SJCRH30 (cell line): ENCODE results near the gene SPATS2L. TPM values are rescaled to one million over a fixed set of nuclear protein-coding genes. Genes with fewer than 3 reads are reported as not detected.
A peak's percentile ranks its signal among the peaks of the same experiment; 100 is the strongest.

ENCODE experiments used
- DNase-seq, 2 experiments: peaks; one replicate each; pipeline ENCODE4 v3.0.0-alpha.2; 2015 to 2020
- H3K27ac ChIP-seq: fragments of 250-450 bp; sonication (Bioruptor Pico); 2 replicates; pipeline ENCODE4 v1.5.1; 2020; ENCODE audit warnings: mild to moderate bottlenecking, moderate library complexity
- H3K27me3 ChIP-seq: fragments of 250-450 bp; sonication (Bioruptor Pico); 2 replicates; pipeline ENCODE4 v1.5.1; 2020; ENCODE audit warnings: mild to moderate bottlenecking, moderate library complexity
- H3K36me3 ChIP-seq: fragments of 250-450 bp; sonication (Bioruptor Pico); 2 replicates; pipeline ENCODE4 v1.5.1; 2020; ENCODE audit warnings: mild to moderate bottlenecking, moderate library complexity
- H3K4me1 ChIP-seq: fragments of 250-450 bp; sonication (Bioruptor Pico); 2 replicates; pipeline ENCODE4 v1.5.1; 2020; ENCODE audit warnings: mild to moderate bottlenecking, moderate library complexity
- H3K4me3 ChIP-seq: fragments of 250-450 bp; sonication (Bioruptor Pico); 2 replicates; pipeline ENCODE4 v1.5.1; 2020; ENCODE audit warnings: mild to moderate bottlenecking, moderate library complexity
- H3K9me3 ChIP-seq: fragments of 250-450 bp; sonication (Bioruptor Pico); replicated peaks from 2 replicates; pipeline ENCODE4 v1.5.1; 2020; ENCODE audit warnings: mild to moderate bottlenecking, moderate library complexity
- total RNA-seq: library from RNA; depleted of rRNA; stranded (reverse); fragments of >200 nt; shearing (Covaris generic); gene quantifications from 2 replicates; pipeline ENCODE4 v1.2.3, GENCODE V29; 2014

SPATS2L gene
- total RNA-seq, 1 experiment from 2014 or later: 339 TPM

GRCh38 chr2:200275295-200276013 is 31.0 kb upstream of the SPATS2L start:
- Histone ChIP-seq H3K4me3 (peak overlapping the region; percentile 16), H3K36me3 (no peaks in the 10 kb centered on the region), H3K27me3 (no peaks in the 10 kb centered on the region), H3K27ac (peak overlapping the region; percentile 99), H3K4me1 (peaks cover 54% of the 10 kb centered on the region), H3K9me3 (no peaks in the 10 kb centered on the region)
- DNase-seq: peak; percentile 75 to 90

- no peaks in the 10 kb centered on the region for H3K36me3 ChIP-seq
- H3K4me1 ChIP-seq: peaks cover 56% of the 10 kb centered on the region
- H3K4me3 ChIP-seq: no peak overlapping the region
- H3K9me3 ChIP-seq: no peaks in the 10 kb centered on the region
- DNase-seq: no peak
- no peaks in the 10 kb centered on the region for H3K27me3 ChIP-seq
- H3K27ac ChIP-seq: peak overlapping the region; percentile 99
These were observed 30.0 kb upstream of the SPATS2L start for GRCh38 chr2:200276472-200276871.

- Histone ChIP-seq H3K36me3 (no peaks in the 10 kb centered on the region), H3K4me3 (no peak overlapping the region), H3K27me3 (no peaks in the 10 kb centered on the region), H3K4me1 (peaks cover 49% of the 10 kb centered on the region), H3K27ac (no peak overlapping the region), H3K9me3 (no peaks in the 10 kb centered on the region)
- no peak for DNase-seq
These were observed 27.7 kb upstream of the SPATS2L start for GRCh38 chr2:200278694-200279316.

GRCh38 chr2:200279857-200280256 is 26.6 kb upstream of the SPATS2L start:
- Histone ChIP-seq H3K4me3 (no peak overlapping the region), H3K27ac (no peak overlapping the region), H3K27me3 (no peaks in the 10 kb centered on the region), H3K4me1 (peaks cover 41% of the 10 kb centered on the region), H3K9me3 (no peaks in the 10 kb centered on the region), H3K36me3 (no peaks in the 10 kb centered on the region)
- no peak for DNase-seq

- no peak for DNase-seq
- Histone ChIP-seq H3K36me3 (no peaks in the 10 kb centered on the region), H3K4me1 (no peaks in the 10 kb centered on the region; the same call in 1 of the 2 replicates), H3K27me3 (no peaks in the 10 kb centered on the region), H3K4me3 (no peak overlapping the region), H3K27ac (no peak overlapping the region), H3K9me3 (peaks cover 2% of the 10 kb centered on the region; the same call in 1 of the 2 replicates)
These were observed 19.9 kb upstream of the SPATS2L start for GRCh38 chr2:200286578-200286977.

GRCh38 chr2:200288670-200289429 is 17.6 kb upstream of the SPATS2L start:
- peaks cover 2% of the 10 kb centered on the region; the same call in 1 of the 2 replicates for H3K9me3 ChIP-seq
- H3K4me3 ChIP-seq: no peak overlapping the region
- DNase-seq: no peak

GRCh38 chr2:200296118-200296517 is 10.4 kb upstream of the SPATS2L start:
- no peaks in the 10 kb centered on the region for H3K36me3 ChIP-seq
- peaks cover 32% of the 10 kb centered on the region for H3K4me1 ChIP-seq
- no peaks in the 10 kb centered on the region for H3K9me3 ChIP-seq
- H3K27ac ChIP-seq: no peak overlapping the region
- H3K4me3 ChIP-seq: no peak overlapping the region
- no peaks in the 10 kb centered on the region for H3K27me3 ChIP-seq
- no peak for DNase-seq

More at GRCh38 chr2:200288670-200289429, 17.6 kb upstream of the SPATS2L start:
- no peaks in the 10 kb centered on the region for H3K27me3 ChIP-seq
- H3K36me3 ChIP-seq: no peaks in the 10 kb centered on the region
- H3K4me1 ChIP-seq: no peaks in the 10 kb centered on the region; the same call in 1 of the 2 replicates
- H3K27ac ChIP-seq: no peak overlapping the region

GRCh38 chr2:200297100-200297499 is 9.4 kb upstream of the SPATS2L start:
- Histone ChIP-seq H3K27me3 (no peaks in the 10 kb centered on the region), H3K4me3 (no peak overlapping the region), H3K4me1 (peaks cover 42% of the 10 kb centered on the region), H3K9me3 (no peaks in the 10 kb centered on the region), H3K27ac (no peak overlapping the region), H3K36me3 (no peaks in the 10 kb centered on the region)
- no peak for DNase-seq

GRCh38 chr2:200297989-200298388 is 8.5 kb upstream of the SPATS2L start:
- no peaks in the 10 kb centered on the region for H3K9me3 ChIP-seq
- H3K27me3 ChIP-seq: no peaks in the 10 kb centered on the region
- H3K36me3 ChIP-seq: no peaks in the 10 kb centered on the region
- H3K4me3 ChIP-seq: no peak overlapping the region
- DNase-seq: peak in 1 of 2 experiments; percentile 53
- H3K27ac ChIP-seq: peak overlapping the region; percentile 18; the same call in 1 of the 2 replicates
- H3K4me1 ChIP-seq: peaks cover 51% of the 10 kb centered on the region

GRCh38 chr2:200298816-200299215 is 7.7 kb upstream of the SPATS2L start:
- H3K27ac ChIP-seq: no peak overlapping the region; the same call in 1 of the 2 replicates
- H3K4me3 ChIP-seq: no peak overlapping the region
- H3K27me3 ChIP-seq: no peaks in the 10 kb centered on the region
- H3K4me1 ChIP-seq: peaks cover 56% of the 10 kb centered on the region
- DNase-seq: no peak
- no peaks in the 10 kb centered on the region for H3K9me3 ChIP-seq
- H3K36me3 ChIP-seq: no peaks in the 10 kb centered on the region

GRCh38 chr2:200300065-200300464 is 6.4 kb upstream of the SPATS2L start:
- H3K36me3 ChIP-seq: no peaks in the 10 kb centered on the region
- peaks cover 61% of the 10 kb centered on the region for H3K4me1 ChIP-seq
- DNase-seq: no peak
- H3K27me3 ChIP-seq: no peaks in the 10 kb centered on the region
- no peaks in the 10 kb centered on the region for H3K9me3 ChIP-seq
- peak overlapping the region; percentile 77 for H3K27ac ChIP-seq
- no peak overlapping the region for H3K4me3 ChIP-seq

GRCh38 chr2:200300638-200301314 is 5.7 kb upstream of the SPATS2L start:
- Histone ChIP-seq H3K27ac (peak overlapping the region; percentile 77), H3K4me3 (no peak overlapping the region), H3K27me3 (no peaks in the 10 kb centered on the region), H3K9me3 (no peaks in the 10 kb centered on the region), H3K36me3 (no peaks in the 10 kb centered on the region), H3K4me1 (peaks cover 65% of the 10 kb centered on the region)
- peak; percentile 85 to 94 for DNase-seq

GRCh38 chr2:200301953-200302858 is 4.3 kb upstream of the SPATS2L start:
- H3K4me1 ChIP-seq: peaks cover 65% of the 10 kb centered on the region
- no peaks in the 10 kb centered on the region for H3K27me3 ChIP-seq
- H3K27ac ChIP-seq: peak overlapping the region; percentile 77
- no peaks in the 10 kb centered on the region for H3K9me3 ChIP-seq
- no peaks in the 10 kb centered on the region for H3K36me3 ChIP-seq
- DNase-seq: peak in 1 of 2 experiments; percentile 47
- no peak overlapping the region for H3K4me3 ChIP-seq
